GM23338 (cell line): ENCODE measurements around the gene ZMYND19. TPM values are rescaled to one million over a fixed set of nuclear protein-coding genes. Genes with fewer than 3 reads are reported as not detected.

Source experiments
- ATAC-seq: fragments of 200-7000 bp; cut with Tn5 transposase; 3 replicates; pipeline ENCODE4 v1.9.1; 2020
- DNase-seq: peaks from one replicate; pipeline ENCODE4 v3.0.0-alpha.2; 2015; ENCODE audit warnings: low spot score
- H2AFZ ChIP-seq: fragments of 200-600 bp; sonication (generic); 2 replicates; pipeline ENCODE4 v1.8.0; 2016; ENCODE audit warnings: antibody characterized with exemption, mild to moderate bottlenecking, moderate library complexity
- H3F3A ChIP-seq: fragments of 200-600 bp; sonication (generic); replicated peaks from 2 replicates; pipeline ENCODE4 v1.8.0; 2017; ENCODE audit warnings: antibody characterized with exemption, mixed run types, low read depth
- H3K27ac ChIP-seq: fragments of 200-600 bp; sonication (generic); 2 replicates; pipeline ENCODE4 v1.6.1; 2016; ENCODE audit warnings: low read depth
- H3K27me3 ChIP-seq: fragments of 200-600 bp; sonication (generic); 2 replicates; pipeline ENCODE4 v1.8.0; 2016; ENCODE audit warnings: mild to moderate bottlenecking, mixed run types, moderate library complexity; ENCODE audit not compliant: insufficient read depth
- H3K36me3 ChIP-seq: fragments of 200-600 bp; sonication (generic); 2 replicates; pipeline ENCODE4 v1.8.0; 2016; ENCODE audit warnings: mild to moderate bottlenecking; ENCODE audit not compliant: insufficient read depth
- H3K4me1 ChIP-seq: fragments of 200-600 bp; sonication (generic); 2 replicates; pipeline ENCODE4 v1.8.0; 2016; ENCODE audit warnings: mild to moderate bottlenecking, moderate library complexity; ENCODE audit not compliant: insufficient read depth
- H3K4me2 ChIP-seq: fragments of 200-600 bp; sonication (generic); 2 replicates; pipeline ENCODE4 v1.7.1; 2017; ENCODE audit warnings: mixed run types
- H3K4me3 ChIP-seq: fragments of 200-600 bp; sonication (generic); 2 replicates; pipeline ENCODE4 v1.6.1; 2016; ENCODE audit warnings: mixed run types
- H3K79me2 ChIP-seq: fragments of 200-600 bp; sonication (generic); replicated peaks from 2 replicates; pipeline ENCODE4 v1.8.0; 2017; ENCODE audit warnings: mild to moderate bottlenecking; ENCODE audit not compliant: insufficient read depth
- H3K9me2 ChIP-seq: fragments of 200-600 bp; sonication (generic); 2 replicates; pipeline ENCODE4 v1.8.0; 2017; ENCODE audit not compliant: insufficient read depth
- H4K20me1 ChIP-seq: fragments of 200-600 bp; sonication (generic); replicated peaks from 2 replicates; pipeline ENCODE4 v1.8.0; 2017; ENCODE audit warnings: mild to moderate bottlenecking; ENCODE audit not compliant: insufficient read depth
- H3K27ac Mint-ChIP-seq: 2 replicates; pipeline ENCODE4 v1.8.0; 2020; ENCODE audit warnings: inconsistent platforms, mild to moderate bottlenecking, moderate library complexity, mixed read lengths
- H3K27me3 Mint-ChIP-seq: 3 replicates; pipeline ENCODE4 v1.8.0; 2022; ENCODE audit warnings: low read depth, mild to moderate bottlenecking, moderate library complexity, mixed read lengths, inconsistent platforms; ENCODE audit not compliant: insufficient read depth, poor library complexity
- H3K36me3 Mint-ChIP-seq: 3 replicates; pipeline ENCODE4 v1.8.0; 2021; ENCODE audit warnings: low read depth, mild to moderate bottlenecking, inconsistent platforms, moderate library complexity, mixed read lengths
- H3K4me1 Mint-ChIP-seq: 3 replicates; pipeline ENCODE4 v1.8.0; 2020; ENCODE audit warnings: mild to moderate bottlenecking, inconsistent platforms, mixed read lengths
- H3K4me3 Mint-ChIP-seq: 3 replicates; pipeline ENCODE4 v1.8.0; 2021; ENCODE audit warnings: moderate library complexity, mild to moderate bottlenecking, inconsistent platforms, mixed read lengths
- H3K9me3 Mint-ChIP-seq: 3 replicates; pipeline ENCODE4 v1.8.0; 2020; ENCODE audit warnings: moderate library complexity, mild to moderate bottlenecking, inconsistent platforms, mixed read lengths
- CREB1 ChIP-seq: fragments of 250-450 bp; sonication (Bioruptor Pico); IDR thresholded peaks from 2 replicates; pipeline ENCODE4 v1.5.0; 2020; ENCODE audit warnings: low read depth, mild to moderate bottlenecking, moderate library complexity
- CTCF ChIP-seq, 2 experiments: fragments of 200-600 bp in 1 of 2; sonication (generic) in 1 of 2; conservative IDR thresholded peaks; 2 replicates each; pipeline versions ENCODE4 v1.5.1 to v1.6.1; 2016 to 2017; ENCODE audit warnings: antibody characterized with exemption in 2 of 2, low read depth in 2 of 2, mild to moderate bottlenecking in 2 of 2, moderate library complexity in 1 of 2
- ETS1 ChIP-seq: IDR thresholded peaks from 2 replicates; pipeline ENCODE4 v1.6.1; 2016; ENCODE audit warnings: antibody characterized with exemption
- EZH2 ChIP-seq: fragments of 200-600 bp; sonication (generic); IDR thresholded peaks from one replicate; pipeline ENCODE4 v1.8.0; 2017; ENCODE audit warnings: antibody characterized with exemption, mild to moderate bottlenecking, low read depth; ENCODE audit not compliant: unreplicated experiment
- EZH2phosphoT487 ChIP-seq: fragments of 200-600 bp; sonication (generic); IDR thresholded peaks from one replicate; pipeline ENCODE4 v1.8.1; 2018; ENCODE audit warnings: antibody characterized with exemption; ENCODE audit not compliant: unreplicated experiment
- JUNB ChIP-seq: IDR thresholded peaks from one replicate; pipeline ENCODE4 v1.6.1; 2016; ENCODE audit warnings: antibody characterized with exemption; ENCODE audit not compliant: unreplicated experiment
- NANOG ChIP-seq: IDR thresholded peaks from 2 replicates; pipeline ENCODE4 v1.6.1; 2016; ENCODE audit warnings: antibody characterized with exemption, borderline replicate concordance
- POLR2AphosphoS5 ChIP-seq: IDR thresholded peaks from 2 replicates; pipeline ENCODE4 v1.6.1; 2016; ENCODE audit warnings: antibody characterized with exemption, low read depth
- REST ChIP-seq: IDR thresholded peaks from one replicate; pipeline ENCODE4 v1.6.1; 2018; ENCODE audit warnings: antibody characterized with exemption; ENCODE audit not compliant: unreplicated experiment
- STAT1 ChIP-seq: IDR thresholded peaks from one replicate; pipeline ENCODE4 v1.6.1; 2016; ENCODE audit warnings: antibody characterized with exemption; ENCODE audit not compliant: unreplicated experiment
- ZNF114 ChIP-seq: fragments of 250-450 bp; sonication (Bioruptor Pico); IDR thresholded peaks from 2 replicates; pipeline ENCODE4 v1.5.0; 2020; ENCODE audit warnings: mild to moderate bottlenecking, moderate library complexity
- ZNF331 ChIP-seq: fragments of 250-450 bp; sonication (Bioruptor Pico); IDR thresholded peaks from 2 replicates; pipeline ENCODE4 v1.5.0; 2020; ENCODE audit warnings: low read depth, mild to moderate bottlenecking, moderate library complexity
- ZNF462 ChIP-seq: fragments of 250-450 bp; sonication (Bioruptor Pico); IDR thresholded peaks from 2 replicates; pipeline ENCODE4 v1.5.0; 2020; ENCODE audit warnings: mild to moderate bottlenecking, moderate library complexity
- polyA plus RNA-seq: library from polyadenylated mRNA; unstranded; fragments of >200 nt; fragmentation: Nextera tagmentation; extraction: Ambion mirVana; gene quantifications from 2 replicates; pipeline ENCODE4 v1.2.1, GENCODE V29; 2016
- total RNA-seq: library from RNA; depleted of rRNA; stranded (reverse); fragments of >200 nt; shearing (Covaris generic); gene quantifications from 2 replicates; pipeline ENCODE4 v1.2.3, GENCODE V29; 2014

Gene ZMYND19
- total and polyA plus RNA-seq, 2 experiments from 2014 or later: 25.8 to 58.5 TPM

GRCh38 chr9:137545123-137545522 lies 45.2 kb downstream of the ZMYND19 start:
- DNase-seq (no peak), ATAC-seq (no peak)
- H4K20me1 ChIP-seq: no peaks in the 10 kb centered on the region
- Mint-ChIP-seq H3K36me3 (peaks cover 15% of the 10 kb centered on the region), H3K4me1 (peaks cover 1% of the 10 kb centered on the region), H3K4me3 (no peak overlapping the region), H3K27ac (no peak overlapping the region), H3K9me3 (peaks cover 19% of the 10 kb centered on the region), H3K27me3 (peaks cover 7% of the 10 kb centered on the region)
- no peaks in the 10 kb centered on the region for H3K36me3 ChIP-seq
- H3F3A ChIP-seq: no peaks in the 10 kb centered on the region
- H3K9me2 ChIP-seq: no peaks in the 10 kb centered on the region
- H3K4me2 ChIP-seq: no peak overlapping the region
- no peak overlapping the region for H3K27ac ChIP-seq
- TF ChIP-seq CTCF (conservative IDR thresholded peaks at IDR 0.05; ENCODE audit: low read depth in 2 of 2) (no peak), STAT1 (no peak), EZH2 (no peak), ETS1 (no peak), JUNB (no peak), REST (no peak), ZNF331 (no peak), ZNF114 (CRISPR knock-in tag) (no peak), CREB1 (CRISPR knock-in tag) (no peak), NANOG (no peak), EZH2phosphoT487 (no peak), POLR2AphosphoS5 (no peak), ZNF462 (CRISPR knock-in tag) (no peak)
- no peaks in the 10 kb centered on the region for H3K79me2 ChIP-seq
- H2AFZ ChIP-seq: no peak overlapping the region
- H3K4me1 ChIP-seq: no peaks in the 10 kb centered on the region; the same call in 1 of the 2 replicates
- no peak overlapping the region for H3K4me3 ChIP-seq
- no peaks in the 10 kb centered on the region for H3K27me3 ChIP-seq
